Globus pallidus (tissue), 1 donor: ENCODE measurements around the gene DGKD.
A peak's percentile ranks its signal among the peaks of the same experiment; 100 is the strongest.

Source experiments
- DNase-seq: peaks from one replicate; pipeline ENCODE4 v3.0.0-alpha.2; 2015; ENCODE audit warnings: low spot score

The DGKD gene

GRCh38 chr2:233479616-233480489 lies 125.6 kb downstream of the DGKD start:
- no peak for DNase-seq

- DNase-seq: no peak
These were observed 126.4 kb downstream of the DGKD start for GRCh38 chr2:233480490-233481202.

DNA sequence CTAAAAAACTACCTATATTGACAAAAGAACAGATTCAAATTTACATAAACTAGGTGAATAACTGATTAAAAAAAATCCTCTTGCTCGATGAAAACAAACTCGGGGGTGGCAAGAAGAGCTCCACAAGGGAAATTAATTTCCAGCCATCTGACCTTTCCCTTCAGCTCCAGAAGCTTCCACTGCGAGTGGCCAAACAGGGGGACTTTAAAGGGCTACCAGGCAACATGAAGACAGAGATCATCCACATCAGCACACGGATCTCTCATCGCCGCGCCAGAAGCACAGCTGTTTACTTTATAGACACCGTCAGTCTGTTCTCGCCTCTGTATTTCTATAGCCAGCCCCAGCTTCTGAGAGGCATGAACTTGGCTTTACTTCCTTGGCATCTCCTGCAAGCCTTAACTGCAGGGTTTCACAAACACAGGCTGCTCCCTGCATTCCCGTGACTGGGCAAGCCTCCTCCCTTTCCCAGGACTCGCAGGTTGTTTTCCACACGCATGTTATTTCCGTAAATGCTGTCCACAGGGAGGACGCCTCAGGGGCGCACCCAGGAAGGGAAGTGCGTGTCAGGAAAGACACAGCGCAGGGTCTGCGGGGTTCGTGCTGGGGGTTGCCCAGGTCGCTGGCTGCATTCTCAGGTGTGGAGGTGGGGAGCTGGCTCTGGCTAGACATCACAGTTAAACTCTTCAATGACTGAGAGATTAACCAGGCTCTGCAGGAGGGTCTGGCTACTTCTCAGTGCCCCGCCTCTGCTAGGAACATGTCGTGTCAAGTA lies 127.3 kb downstream of the DGKD start:
- DNase-seq: no peak

- no peak for DNase-seq
These were observed 128.3 kb downstream of the DGKD start for GRCh38 chr2:233482616-233483015.

DNA sequence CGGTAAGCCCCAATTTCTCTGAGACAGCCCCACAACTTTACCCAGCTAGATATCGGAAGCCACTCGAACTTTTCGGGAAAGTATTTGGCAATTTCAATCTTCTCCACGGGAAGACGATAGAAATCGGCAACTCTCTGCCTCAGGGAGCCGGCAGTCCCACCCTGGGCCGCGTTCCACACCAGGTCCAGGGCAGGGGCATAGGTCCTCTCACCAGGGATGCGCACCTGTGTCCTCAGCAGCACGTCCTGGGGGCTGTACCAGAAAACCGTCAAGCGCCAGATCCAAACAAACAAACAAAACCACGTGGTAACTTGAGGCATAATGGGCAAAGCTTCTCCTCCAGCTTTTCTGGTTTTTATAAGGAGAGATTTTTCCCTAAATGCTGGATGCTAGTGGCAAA lies 131.4 kb downstream of the DGKD start:
- no peak for DNase-seq

- no peak for DNase-seq
These were observed 132.1 kb downstream of the DGKD start for GRCh38 chr2:233486357-233486756.

DNA sequence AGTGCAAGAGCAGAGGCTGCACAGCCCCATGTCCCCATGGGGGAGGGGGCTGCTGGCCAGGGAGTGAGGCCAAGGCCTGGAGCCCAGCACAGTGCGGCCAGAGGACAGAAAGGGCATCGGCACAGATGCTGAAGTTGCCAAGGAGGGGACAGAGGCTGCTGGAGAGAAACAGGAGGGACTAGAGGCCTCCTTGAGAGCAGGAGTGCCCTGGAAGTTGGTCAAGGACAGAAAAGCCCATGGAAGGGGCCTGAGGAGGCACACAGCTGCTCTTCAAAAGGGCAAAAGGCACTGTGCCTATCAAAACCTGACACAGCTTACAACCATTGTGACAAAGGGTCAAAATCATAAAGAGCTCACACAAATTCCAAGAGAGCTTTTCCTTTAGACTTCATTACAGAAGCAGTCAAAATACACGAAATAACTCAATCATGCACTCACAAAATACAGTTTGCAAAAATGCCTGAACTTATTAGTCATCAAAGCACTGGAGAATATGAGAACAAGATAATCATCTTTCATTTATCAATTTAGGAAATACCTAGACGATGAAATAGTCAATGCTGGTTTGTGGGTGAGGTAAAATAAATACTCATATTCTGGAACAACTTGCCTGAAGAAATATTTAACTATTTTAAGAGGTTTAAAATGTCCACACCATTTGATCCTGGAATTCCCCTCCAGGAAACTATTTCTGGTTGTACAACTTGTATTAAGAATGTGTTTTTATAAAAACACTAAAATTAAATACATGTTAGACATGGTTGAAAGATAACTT lies 132.7 kb downstream of the DGKD start:
- DNase-seq: no peak

DNA sequence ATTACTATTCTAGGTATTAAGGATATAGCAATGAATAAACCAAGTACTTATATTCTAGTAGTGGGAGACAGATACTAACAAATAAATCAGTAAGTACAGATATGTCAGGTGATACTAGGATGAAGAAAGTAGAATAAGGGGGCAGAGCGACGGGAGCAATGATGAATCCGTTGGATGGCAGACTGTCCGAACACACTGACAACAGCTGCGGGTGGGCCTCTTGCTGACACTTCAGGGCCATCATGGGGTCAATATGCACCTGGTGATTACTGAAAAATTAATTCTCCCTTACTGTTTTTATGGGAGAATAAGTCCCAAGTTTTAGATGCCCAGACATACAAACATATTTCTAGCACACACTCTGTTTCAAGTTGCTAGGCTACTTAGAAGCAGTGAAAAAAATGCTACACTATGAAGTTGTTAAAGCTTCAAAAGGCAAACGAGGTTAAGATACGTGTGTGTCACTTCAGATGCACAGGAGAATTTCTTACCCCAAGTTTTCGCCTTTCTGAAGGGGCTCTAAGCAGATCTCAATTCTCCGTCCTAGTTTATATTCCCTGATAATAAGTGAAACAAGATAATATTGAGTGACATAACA lies 133.6 kb downstream of the DGKD start:
- DNase-seq: no peak

DNA sequence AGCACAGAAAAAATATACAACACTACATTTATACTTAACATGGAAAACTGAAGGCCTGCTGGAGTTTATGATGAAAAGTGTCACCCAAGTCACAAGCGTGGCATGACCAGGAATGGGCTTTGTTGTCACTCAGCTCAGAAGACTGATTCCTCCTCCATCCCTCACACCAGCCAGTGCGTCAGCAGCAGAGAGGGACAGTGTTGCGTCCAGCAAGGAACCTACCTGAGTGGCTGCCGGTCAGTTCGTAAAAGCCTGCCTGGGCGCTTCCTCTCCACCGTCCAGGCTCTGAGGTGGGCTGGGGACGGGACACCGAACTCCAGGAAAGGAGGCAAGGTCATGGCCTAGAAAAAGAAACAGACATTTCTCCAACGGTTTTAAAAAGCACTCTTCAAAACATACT lies 134.8 kb downstream of the DGKD start:
- no peak for DNase-seq

DNA sequence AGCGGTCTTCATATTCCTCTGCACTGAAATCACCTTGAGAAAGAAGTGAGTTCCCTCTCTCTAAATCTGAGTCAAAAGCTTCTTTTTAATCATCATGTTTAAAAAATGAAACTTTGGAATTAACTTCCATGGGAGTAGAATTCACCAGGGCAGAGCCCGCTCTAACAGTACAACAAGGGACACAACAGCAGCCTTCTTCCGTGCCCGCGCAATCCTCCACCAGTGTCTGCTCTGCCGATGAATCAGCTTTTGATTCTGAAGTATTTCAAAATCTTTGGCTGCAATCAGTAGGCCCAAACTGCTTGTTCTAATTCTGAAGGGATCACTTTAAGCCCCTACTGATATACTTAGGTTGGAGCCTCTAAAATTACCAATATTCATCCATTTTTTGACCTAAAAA lies 135.4 kb downstream of the DGKD start:
- peak; percentile 70 for DNase-seq

- no peak for DNase-seq
These were observed 136.5 kb downstream of the DGKD start for GRCh38 chr2:233490831-233491230.

DNA sequence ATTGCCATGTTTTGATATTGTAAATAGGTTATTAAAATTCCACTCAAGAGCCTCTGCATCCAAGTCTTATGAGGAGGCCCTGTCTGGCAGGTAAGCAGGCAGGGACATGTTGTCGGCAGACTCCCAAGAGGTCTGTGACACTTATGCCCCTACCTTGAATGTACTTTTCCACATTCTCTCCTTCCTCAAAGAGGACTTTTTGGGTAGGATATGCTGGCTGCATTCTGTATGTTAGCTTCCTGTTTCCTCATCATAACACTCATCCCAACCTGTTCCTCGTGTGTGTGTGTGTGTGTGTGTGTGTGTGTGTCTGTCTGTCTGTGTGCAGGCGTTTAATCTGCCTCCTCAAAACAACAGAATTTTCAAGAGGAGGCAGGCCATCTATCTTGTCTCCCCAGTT lies 137.0 kb downstream of the DGKD start:
- DNase-seq: no peak

DNA sequence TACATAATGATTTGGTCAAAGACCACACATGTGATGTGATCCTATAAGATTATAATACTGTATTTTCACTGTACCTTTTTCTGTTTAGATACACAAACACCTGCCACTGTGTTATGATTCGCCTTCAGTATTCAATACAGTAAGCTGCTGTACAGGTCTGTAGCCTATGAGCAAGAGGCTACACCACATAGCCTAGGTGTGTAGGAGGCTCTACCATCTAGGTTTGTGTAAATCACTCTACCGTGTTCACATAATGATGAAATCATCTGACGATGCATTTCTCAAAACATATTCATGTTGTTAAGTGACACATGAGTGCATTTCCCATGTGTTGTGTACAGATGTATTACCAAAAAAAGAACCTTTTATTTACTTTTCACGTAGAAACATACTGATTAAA lies 137.8 kb downstream of the DGKD start:
- DNase-seq: no peak

GRCh38 chr2:233492751-233493150 lies 138.5 kb downstream of the DGKD start:
- DNase-seq: no peak

GRCh38 chr2:233495503-233496496 lies 141.5 kb downstream of the DGKD start:
- no peak for DNase-seq

DNA sequence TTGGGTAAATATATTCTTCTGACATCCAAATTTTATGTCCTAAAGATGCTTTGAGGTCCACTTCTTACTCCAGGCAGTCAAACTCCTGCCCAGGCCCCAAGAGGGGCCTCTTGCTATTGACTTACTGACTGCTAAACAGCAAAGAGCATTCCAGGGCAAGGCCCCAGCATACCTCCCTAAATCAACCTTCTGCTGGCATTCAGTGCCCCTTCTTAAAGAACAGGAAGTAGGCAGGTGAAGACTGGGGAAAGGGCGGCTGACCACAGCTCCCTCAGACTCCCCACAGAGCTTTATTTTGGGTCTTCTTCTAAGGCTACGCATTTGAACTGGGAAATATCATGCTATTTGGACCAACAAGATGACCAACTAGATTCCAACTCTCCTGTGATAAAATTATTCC lies 143.4 kb downstream of the DGKD start:
- DNase-seq: no peak

DNA sequence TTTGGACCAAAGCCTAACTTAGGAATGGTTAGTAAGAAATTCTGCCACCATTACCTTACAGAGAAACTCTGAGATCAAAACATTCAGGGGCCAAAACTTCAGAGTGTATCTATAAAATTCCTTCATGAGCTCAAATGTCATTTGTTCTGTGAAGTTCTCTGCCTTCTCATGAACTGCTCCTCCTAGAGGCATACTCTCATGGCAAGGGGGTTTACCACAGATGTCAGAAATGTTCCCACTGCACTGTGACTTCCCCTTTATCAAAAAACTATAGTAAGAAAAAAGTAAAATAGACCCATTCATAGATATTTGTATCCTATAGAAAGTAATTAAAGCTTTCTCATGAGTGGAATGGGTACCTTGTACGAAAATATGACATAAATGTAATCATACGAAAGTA lies 143.8 kb downstream of the DGKD start:
- no peak for DNase-seq

- no peak for DNase-seq
These were observed 145.6 kb downstream of the DGKD start for GRCh38 chr2:233499928-233500327.

- DNase-seq: peak; percentile 51
These were observed 147.1 kb downstream of the DGKD start for GRCh38 chr2:233501198-233502076.
